BJ (cell line): Measurements from ENCODE around the gene LRBA. TPM values are rescaled to one million over a fixed set of nuclear protein-coding genes. Genes with fewer than 3 reads are reported as not detected.

Source experiments
- CTCF ChIA-PET: fragments of 350-600 bp; formaldehyde crosslinking; extraction: SDS; loops from one replicate; lab custom pipeline; 2021; ENCODE audit warnings: antibody characterized with exemption, inconsistent platforms; lab: Yijun Ruan, JAX
- POLR2A ChIA-PET: fragments of 300-600 bp; sonication (Branson Sonifier 250); formaldehyde crosslinking; extraction: SDS; loops from one replicate; lab custom pipeline; 2021; ENCODE audit warnings: antibody characterized with exemption; lab: Charles Lee
- DNase-seq: peaks from one replicate; pipeline ENCODE4 v3.0.0-alpha.2; 2011; ENCODE audit warnings: low read depth
- H3K27me3 ChIP-seq: 2 replicates; pipeline ENCODE4 v1.6.0; 2011; ENCODE audit warnings: low read length; ENCODE audit not compliant: control insufficient read depth, insufficient read depth
- H3K36me3 ChIP-seq: 2 replicates; pipeline ENCODE4 v1.5.1; 2011; ENCODE audit warnings: low read length; ENCODE audit not compliant: control insufficient read depth, insufficient read depth
- H3K4me3 ChIP-seq: 2 replicates; pipeline ENCODE4 v1.5.1; 2011; ENCODE audit warnings: low read depth, mild to moderate bottlenecking, control low read depth, low read length
- CTCF ChIP-seq: IDR thresholded peaks from 2 replicates; pipeline ENCODE4 v1.5.1; 2011; ENCODE audit warnings: low read depth, mild to moderate bottlenecking, control low read depth, inconsistent platforms, low read length, moderate library complexity; ENCODE audit not compliant: insufficient read depth
- polyA plus RNA-seq: library from polyadenylated mRNA; depleted of rRNA; stranded (reverse); fragments of >200 nt; gene quantifications from 2 replicates; pipeline ENCODE4 v1.2.3, GENCODE V29; 2011

LRBA gene
- polyA plus RNA-seq, 1 experiment, result 8.2 TPM

- H3K27me3 ChIP-seq, result no peaks in the 10 kb centered on the region
- POLR2A ChIA-PET, result no interaction called here
- no peak for TF ChIP-seq CTCF
- CTCF ChIA-PET, result interaction anchor here (1.0 kb wide), 1 partner anchor 229 kb away, joined by 4 read pairs; no protein-coding TSS in a partner anchor
- H3K36me3 ChIP-seq, result peaks cover 11% of the 10 kb centered on the region
- no peak for DNase-seq
- H3K4me3 ChIP-seq, result no peak overlapping the region
Measured at GRCh38 chr4:150236626-150237025, 778.5 kb downstream of the LRBA start.

- DNase-seq, result no peak
- Histone ChIP-seq H3K36me3 (peaks cover 9% of the 10 kb centered on the region), H3K4me3 (no peak overlapping the region), H3K27me3 (no peaks in the 10 kb centered on the region)
- CTCF ChIA-PET, result interaction anchor here (1.0 kb wide), 1 partner anchor 228 kb away, joined by 4 read pairs; no protein-coding TSS in a partner anchor
- TF ChIP-seq CTCF, result no peak
- POLR2A ChIA-PET, result no interaction called here
Measured at GRCh38 chr4:150235808-150236271, 779.2 kb downstream of the LRBA start.

DNA sequence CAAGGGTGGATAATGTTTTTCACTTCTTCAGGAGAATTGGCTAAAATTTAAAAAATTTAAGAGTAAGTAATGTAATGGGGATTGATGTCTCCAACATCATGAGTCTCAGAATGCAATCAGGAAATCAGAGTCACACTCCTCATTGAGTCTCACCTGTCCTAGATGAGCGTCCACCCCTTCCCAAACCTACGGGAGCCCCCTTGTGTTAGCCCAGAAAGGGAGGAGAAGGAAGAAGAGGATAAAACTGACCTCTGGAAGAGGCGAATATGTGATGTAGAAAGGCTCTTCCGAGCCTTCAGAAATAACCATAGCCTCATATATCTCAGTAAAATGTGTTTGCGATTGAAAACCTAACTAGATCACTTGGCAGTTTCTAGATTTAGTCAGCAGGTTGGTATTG, 779.8 kb downstream of the LRBA start:
- ChIA-PET CTCF (interaction anchor here (1.0 kb wide), 1 partner anchor 228 kb away, joined by 4 read pairs; no protein-coding TSS in a partner anchor), POLR2A (no interaction called here)
- peaks cover 11% of the 10 kb centered on the region for H3K36me3 ChIP-seq
- H3K27me3 ChIP-seq, result no peaks in the 10 kb centered on the region
- no peak overlapping the region for H3K4me3 ChIP-seq
- TF ChIP-seq CTCF, result no peak
- DNase-seq, result no peak

- ChIA-PET CTCF (interaction anchor here (0.8 kb wide), 1 partner anchor 9 kb away, joined by 3 read pairs; no protein-coding TSS in a partner anchor), POLR2A (no interaction called here)
- DNase-seq, result no peak
Measured at GRCh38 chr4:150234246-150234645, 780.8 kb downstream of the LRBA start.

DNA sequence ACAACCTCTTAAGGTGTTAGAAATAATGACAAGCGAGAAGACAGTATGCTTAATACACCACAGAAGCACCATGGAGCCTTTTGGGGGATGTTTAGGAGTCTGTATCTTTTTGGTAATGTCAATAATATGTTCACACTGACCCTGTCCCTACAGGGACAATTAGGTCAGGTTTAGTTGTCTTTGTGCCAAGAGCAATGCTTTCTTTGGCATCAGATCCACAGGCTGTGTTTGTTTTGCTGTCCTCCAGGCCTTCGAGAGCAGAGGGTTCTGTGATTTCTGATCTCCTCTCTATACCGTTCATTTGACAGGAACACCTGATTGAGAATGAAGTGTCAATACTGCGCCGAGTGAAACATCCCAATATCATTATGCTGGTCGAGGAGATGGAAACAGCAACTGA, 783.1 kb downstream of the LRBA start:
- POLR2A ChIA-PET, result no interaction called here
- H3K27me3 ChIP-seq, result no peaks in the 10 kb centered on the region
- peaks cover 17% of the 10 kb centered on the region for H3K36me3 ChIP-seq
- DNase-seq, result no peak
- no peak for TF ChIP-seq CTCF
- H3K4me3 ChIP-seq, result no peak overlapping the region
- CTCF ChIA-PET, result interaction anchor here (1.5 to 2.5 kb wide), 3 partner anchors 11 to 227 kb away, joined by 4 to 12 read pairs (median 7); partner anchors contain the start of gene DCLK2

More at GRCh38 chr4:150234246-150234645, 780.8 kb downstream of the LRBA start:
- no peak for TF ChIP-seq CTCF
- Histone ChIP-seq H3K36me3 (peaks cover 10% of the 10 kb centered on the region), H3K4me3 (no peak overlapping the region), H3K27me3 (no peaks in the 10 kb centered on the region)
